ELF-1 (cell line): ENCODE measurements around the gene PKD1L1.
"Not testable (repeated sequence)": the region's sequence is repeated elsewhere in the genome, so short reads cannot be mapped to it uniquely, and the experiment has no call there.

ENCODE experiments used
- DNase-seq: peaks from one replicate; pipeline ENCODE4 v3.0.0-alpha.2; 2016; ENCODE audit warnings: low read depth, low spot score

The PKD1L1 gene

GRCh38 chr7:47939425-47940036 is 8.7 kb downstream of the PKD1L1 start:
- DNase-seq = no peak

GRCh38 chr7:47938574-47939165 is 9.6 kb downstream of the PKD1L1 start:
- DNase-seq = no peak

- no peak for DNase-seq
These were observed 10.3 kb downstream of the PKD1L1 start for GRCh38 chr7:47937711-47938573.

DNA sequence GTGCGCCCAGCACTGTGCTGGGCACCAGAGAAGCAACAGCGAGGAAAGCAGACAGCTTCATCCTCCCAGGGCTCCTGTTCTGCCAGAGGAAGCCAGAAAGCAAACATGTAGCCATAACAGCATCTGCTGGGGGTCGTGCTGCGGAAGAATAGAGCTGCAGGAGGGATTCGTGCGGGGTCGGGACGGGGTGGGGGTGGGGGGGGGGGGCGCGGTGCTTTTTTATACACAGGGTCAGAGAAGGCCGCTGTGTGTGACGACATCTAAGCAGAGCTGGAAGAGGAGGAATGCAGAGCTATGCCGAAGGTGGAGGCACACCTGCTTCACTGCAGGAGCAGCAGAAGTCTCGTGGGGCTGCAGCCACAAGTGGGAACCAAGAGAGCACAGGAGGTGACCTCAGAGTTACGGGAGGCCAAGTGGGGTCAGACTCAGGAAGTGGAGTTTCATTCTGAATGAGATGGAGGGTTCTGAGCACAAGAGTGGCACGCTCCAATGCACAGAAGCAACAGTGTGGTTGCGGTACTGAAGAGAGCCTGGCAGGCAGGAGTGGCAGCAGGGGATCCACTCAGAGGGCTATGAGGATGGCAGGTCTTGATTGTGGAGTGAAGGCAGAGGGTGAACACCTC is 11.1 kb downstream of the PKD1L1 start:
- DNase-seq = no peak

GRCh38 chr7:47936323-47936722 is 11.9 kb downstream of the PKD1L1 start:
- no peak for DNase-seq

- no peak for DNase-seq
These were observed 12.9 kb downstream of the PKD1L1 start for GRCh38 chr7:47935336-47935735.

DNA sequence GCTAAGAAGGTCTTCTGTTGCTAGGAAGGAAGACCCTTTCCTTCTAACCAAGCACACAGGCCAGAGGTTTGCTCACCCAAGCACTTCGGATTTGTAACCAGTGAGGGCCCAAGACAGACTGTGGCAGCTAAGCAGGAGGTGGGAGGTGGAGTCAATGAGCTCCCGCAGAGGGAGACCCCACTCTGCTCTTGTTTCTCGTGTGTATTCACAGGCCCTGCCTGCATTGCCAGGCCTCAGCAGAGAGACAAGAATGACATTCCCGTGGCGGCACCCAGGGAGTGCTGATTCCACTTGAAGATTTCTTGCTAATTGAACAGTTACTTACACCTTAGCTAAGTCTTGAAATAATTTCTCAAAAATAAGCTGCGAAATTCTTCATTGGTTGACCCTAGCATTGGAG is 13.4 kb downstream of the PKD1L1 start:
- no peak for DNase-seq

DNA sequence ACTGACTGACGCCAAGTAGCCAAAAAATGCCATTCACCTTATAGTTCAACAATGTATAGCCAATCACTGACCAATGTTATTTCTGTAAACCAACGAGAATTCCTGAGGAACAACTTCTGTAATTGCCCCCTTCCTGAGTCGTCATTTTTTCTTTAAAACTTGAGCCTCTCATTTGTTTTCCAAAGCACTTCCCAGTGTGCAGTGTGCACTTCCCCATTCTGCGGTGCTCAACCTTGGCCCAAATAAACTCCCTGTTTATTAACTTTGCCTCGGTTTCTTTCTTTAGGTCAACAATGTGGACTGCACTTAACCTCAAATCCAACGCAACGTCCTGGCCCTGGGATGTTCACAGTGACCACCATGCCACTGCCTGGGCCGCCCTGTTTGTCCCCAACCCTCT is 15.1 kb downstream of the PKD1L1 start:
- DNase-seq = no peak

- DNase-seq = no peak
These were observed 15.7 kb downstream of the PKD1L1 start for GRCh38 chr7:47932466-47933037.

- DNase-seq = no peak
These were observed 16.2 kb downstream of the PKD1L1 start for GRCh38 chr7:47932016-47932415.

DNA sequence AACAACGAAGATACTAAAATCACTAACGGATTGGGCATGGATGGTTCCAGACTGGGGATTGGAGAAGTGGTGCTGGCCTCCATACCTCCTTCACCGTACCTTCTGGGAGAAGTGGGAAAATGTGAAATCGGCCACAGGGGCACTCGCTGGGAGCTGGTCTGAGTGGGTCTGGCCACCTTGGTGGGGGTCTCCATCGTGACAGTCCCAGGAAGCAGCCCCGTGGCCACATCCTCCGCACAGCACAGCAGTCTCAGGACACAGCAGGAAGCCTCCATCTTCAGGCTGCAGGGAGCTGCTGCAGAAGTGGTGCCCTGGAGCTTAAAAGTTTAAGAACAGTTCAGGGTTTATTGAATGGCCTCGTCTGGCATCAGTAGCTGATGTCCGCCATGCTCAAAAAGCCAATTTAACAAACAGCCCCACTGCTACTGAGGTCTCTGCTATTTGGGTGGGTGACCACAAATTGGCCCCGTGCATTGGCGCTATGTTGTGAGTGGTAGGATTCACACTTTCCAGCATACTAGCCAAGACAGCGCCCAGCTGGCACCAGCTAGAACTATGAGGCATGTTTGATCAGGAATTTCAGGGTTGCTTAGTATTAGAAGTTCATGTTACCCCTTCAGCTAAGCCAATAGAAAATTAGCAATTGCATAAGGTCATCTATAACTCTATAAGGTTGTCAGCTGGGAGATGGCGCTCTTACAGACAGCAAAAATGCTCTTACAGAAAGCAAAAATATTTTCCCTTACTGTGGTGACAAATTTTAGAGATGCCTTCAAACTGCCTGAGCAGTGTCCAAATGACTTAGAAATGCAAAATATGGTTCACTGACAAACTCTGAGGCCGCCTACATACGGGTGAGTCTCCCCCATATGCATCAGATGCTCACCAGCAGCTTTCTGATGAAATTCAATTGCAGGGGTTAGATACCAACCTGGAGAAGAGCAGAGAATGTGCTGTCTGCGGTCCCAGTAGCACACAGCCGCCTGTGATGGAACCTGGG is 17.0 kb downstream of the PKD1L1 start:
- no peak for DNase-seq

- no peak for DNase-seq
These were observed 24.0 kb downstream of the PKD1L1 start for GRCh38 chr7:47924266-47924665.

DNA sequence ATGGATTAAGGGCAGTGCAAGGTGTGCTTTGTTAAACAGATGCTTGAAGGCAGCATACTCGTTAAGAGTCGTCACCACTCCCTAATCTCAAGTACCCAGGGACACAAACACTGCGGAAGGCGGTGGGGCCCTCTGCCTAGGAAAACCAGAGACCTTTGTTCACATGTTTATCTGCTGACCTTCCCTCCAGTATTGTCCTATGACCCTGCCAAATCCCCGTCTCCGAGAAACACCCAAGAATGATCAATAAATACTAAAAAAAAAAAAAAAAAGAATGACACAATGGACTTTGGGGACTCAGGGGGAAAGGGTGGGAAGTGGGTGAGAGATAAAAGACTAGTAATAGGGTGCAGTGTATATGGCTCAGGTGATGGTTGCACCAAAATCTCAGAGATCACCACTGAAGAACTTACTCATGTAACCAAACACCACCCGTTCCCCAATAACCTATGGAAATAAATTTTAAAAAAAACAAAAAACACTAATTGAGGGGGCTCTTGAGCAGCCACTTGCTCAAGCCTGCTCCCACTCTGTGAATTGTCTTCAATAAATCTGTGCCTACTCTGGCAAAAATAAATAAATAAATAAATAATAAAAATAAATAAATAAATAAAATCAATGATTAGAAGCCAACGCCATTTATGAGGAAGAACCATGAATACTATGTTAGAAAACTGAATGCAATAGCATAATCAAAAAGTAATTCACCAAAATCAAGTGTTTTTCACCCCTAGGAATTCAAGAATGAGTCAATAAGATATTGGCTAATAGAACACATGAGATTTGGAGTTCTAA is 25.0 kb downstream of the PKD1L1 start:
- DNase-seq = not testable (repeated sequence)

DNA sequence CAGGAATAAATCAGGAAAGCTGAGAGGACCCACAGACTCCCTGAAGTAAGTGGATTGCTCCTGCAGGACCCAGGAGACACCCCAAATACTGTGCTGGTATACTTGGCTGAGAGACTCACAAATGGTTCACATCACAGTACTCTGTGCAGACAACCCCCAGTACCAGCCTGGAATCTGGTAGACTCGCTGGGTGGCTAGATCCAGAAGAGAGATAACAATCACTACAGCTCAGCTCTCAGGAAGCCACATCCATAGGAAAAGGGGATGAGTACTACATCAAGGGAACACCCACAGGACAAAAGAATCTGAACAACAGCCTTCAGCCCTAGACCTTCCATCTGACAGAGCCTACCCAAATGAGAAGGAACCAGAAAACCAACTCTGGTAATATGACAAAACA is 31.8 kb downstream of the PKD1L1 start:
- peak; percentile 56 for DNase-seq

DNA sequence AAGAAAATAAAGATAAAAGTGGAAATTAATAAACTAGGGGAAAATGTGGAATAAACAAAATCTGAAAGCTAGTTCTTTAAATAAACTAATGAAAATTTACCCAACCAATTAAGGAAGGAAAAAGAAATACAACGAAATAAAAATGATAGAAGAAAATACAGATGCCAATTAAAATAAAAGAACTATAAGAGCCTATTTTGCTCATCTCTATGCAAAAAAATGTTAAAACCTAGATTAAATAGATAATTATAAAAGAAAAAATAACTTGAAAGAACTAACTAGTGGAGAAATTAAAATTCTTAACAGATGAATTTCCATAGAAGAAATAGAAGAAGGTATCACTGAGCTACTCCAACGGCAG is 32.7 kb downstream of the PKD1L1 start:
- DNase-seq = no peak

DNA sequence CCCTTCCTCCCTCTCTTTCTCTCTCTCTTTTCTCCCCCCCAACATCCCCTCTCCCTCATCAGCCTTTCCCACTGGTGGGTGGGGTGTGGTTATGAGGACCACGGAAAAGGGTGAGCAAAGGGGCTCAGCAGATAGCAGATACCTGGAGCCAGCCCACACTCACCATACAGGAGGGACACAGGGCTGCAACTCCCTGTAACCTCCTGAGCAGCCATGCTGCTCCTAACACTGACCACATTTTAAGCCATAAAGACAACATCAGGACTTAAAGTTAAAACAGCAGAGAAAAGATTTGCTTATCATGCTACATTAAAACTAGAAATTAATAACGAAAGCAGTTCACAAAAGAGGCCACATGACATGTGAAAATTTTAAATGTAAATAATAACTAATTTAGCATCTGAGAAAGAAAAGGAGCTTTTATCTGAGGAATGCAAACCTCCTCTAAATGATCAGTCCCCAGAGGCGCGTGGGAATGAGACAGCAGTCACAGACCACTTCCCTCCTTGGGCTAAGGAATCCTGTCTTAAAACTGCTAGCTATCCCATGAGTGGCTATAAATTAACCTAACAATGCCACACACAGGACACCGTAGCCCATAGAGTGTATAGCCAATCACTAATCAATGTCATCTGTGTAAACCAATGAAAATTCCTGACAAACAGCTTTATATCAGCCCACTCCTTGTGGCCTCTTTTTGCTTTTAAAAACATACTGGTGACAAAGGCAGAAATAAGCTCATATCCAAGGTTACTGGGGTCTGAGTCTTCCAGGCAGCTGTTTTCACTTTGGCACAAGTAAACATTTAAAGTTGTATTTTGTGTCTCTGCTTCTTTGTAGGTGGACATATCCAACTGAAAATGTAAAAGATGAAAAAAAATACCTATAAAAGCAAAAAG is 33.3 kb downstream of the PKD1L1 start:
- no peak for DNase-seq

DNA sequence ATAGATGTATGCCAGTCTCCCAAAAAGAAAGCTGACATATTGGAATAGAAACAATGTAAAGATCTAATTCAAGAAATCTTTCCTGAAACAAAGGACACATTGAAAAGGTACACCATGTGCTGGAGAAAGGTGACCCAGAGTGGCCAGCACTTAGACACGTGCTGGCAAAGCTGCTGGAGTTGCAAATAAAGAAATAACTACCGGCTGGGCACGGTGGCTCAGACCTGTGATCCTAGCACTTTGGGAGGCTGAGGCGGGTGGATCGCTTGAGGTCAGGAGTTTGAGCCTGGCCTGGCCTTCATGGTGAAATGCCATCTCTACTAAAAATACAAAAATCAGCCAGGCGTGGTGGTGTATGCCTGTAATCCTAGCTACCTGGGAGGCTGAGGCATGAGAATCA is 35.9 kb downstream of the PKD1L1 start:
- no peak for DNase-seq

- DNase-seq = no peak
These were observed 39.5 kb downstream of the PKD1L1 start for GRCh38 chr7:47908720-47909119.

DNA sequence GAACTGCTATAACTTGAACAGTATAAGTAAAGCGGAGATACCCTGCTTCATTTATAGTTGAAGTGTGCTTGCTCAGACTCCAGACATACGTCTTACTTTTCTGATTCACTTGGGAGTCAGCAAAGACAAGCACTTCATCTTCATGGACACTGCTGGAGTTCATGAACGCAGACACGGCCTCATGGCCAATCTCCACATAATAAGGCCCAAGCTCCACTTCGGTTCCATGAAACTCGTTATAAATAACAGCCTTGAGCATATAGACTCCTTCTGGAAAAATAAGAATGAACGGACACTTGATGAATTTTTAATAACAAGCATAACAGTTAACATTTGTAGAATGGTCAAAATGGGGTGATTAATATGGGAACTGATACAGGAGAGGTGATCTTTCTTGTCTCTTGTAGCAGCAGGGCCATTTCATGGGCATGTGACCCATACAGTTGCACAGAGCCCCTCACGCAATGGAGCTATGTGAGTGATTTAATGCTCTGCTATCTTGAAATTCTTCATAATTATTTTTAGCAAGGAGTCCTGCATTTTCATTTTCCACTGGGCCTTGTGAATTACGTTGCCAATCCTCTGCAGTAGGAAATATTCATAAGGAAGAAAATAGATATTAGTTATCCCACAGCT is 40.2 kb downstream of the PKD1L1 start:
- no peak for DNase-seq
